GM21390 (cell line): ENCODE results near the gene GPX1.
"Not testable (repeated sequence)": the region's sequence is repeated elsewhere in the genome, so short reads cannot be mapped to it uniquely, and the experiment has no call there.

Experiments
- ATAC-seq: cut with Tn5 transposase; IDR thresholded peaks from one replicate; pipeline ENCODE4 v1.9.1; 2021; ENCODE audit not compliant: unreplicated experiment

GPX1 gene

DNA sequence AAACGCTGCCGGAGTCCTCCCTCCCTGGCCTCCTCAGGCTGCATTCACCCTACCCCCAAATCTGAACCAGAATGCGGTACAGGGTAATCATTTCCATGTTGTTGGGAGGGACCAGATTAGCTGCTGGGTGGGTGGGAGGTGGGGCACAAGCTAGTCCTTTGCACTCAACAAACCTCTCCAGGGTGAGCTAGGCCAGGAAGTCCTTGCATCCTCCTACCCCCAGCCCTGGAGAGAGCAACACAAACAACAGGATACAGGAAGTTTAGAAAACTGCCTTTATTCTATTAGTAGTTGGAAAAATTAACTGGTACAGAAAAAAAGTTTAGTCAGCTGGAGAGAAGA lies 702 bp upstream of the GPX1 start:
- peak; percentile 7 for ATAC-seq

- not testable (repeated sequence) for ATAC-seq
Observed at GRCh38 chr3:49357443-49358216, 523 bp downstream of the GPX1 start.

DNA sequence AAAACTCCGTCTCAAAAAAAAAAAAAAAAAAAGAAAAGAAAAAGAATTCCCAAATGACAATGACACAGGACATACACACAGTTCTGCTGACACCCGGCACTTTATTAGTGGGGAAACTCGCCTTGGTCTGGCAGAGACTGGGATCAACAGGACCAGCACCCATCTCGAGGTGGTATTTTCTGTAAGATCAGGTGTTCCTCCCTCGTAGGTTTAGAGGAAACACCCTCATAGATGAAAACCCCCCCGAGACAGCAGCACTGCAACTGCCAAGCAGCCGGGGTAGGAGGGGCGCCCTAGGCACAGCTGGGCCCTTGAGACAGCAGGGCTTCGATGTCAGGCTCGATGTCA lies 1.1 kb downstream of the GPX1 start:
- not testable (repeated sequence) for ATAC-seq

- no peak for ATAC-seq
Observed at GRCh38 chr3:49352890-49353421, 5.2 kb downstream of the GPX1 start.

- ATAC-seq, result no peak
Observed at GRCh38 chr3:49352281-49352680, 5.9 kb downstream of the GPX1 start.

DNA sequence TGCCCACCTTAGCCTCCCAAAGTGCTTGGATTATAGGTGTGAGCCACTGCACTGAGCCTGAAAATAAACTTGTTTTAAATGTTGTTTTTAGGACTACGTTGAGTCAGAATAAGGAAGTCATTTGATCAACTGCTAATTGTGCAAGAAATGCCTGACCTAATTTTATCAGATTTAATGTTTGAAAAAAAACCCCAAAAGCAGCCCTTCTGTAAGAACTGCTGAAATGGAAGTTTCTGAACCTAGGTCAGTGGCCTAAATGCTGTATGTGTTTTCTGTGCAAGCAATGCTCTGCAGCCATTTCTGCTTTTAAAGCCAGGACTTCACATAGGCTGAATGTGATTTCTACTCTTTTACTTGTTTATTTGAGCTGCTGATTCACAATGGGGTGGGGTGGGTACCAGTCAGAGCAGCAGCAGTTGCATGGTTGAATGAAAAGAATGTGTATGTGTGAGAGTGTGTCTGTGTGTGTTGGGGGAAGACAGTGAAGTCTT lies 6.6 kb downstream of the GPX1 start:
- no peak for ATAC-seq

DNA sequence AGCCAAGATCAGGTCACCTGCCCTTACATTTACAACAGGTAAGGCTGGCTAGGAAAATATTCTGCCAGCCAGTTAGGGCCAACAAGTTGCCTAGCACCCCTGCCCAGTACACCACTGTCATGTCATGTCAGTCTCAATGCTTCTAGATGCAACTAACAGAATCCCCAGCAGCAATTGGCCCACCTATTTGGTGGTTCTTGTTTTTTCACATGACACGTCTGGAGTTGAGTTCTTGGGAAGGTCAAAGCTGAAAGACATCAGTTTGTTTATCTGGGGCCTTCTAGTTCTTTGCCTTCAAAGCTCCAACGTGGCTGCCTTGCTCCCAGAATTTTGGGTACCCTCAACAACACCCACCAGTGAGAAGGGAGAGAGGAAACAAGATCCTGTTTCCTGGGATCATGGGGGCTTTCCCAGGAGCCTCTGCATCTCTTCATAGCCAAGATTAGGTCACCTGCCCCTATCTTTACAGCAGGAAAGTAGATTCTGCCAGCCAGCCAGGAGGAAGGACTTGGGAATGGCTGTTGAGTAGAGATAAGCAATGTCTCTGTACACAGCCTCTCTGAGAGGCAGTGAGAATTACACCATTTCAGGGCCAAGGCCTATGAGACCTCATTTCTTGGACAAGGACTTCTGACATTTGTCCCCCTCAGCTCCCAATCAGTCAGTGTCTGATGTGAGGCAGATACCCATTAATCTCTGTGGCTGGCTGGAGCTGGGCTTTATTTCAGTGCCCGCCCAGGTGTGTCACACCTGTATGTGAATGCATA lies 8.6 kb downstream of the GPX1 start:
- ATAC-seq, result no peak

- not testable (repeated sequence) for ATAC-seq
Observed at GRCh38 chr3:49348361-49348760, 9.8 kb downstream of the GPX1 start.

GRCh38 chr3:49346797-49347251 lies 11.3 kb downstream of the GPX1 start:
- no peak for ATAC-seq

GRCh38 chr3:49343163-49343562 lies 15.0 kb downstream of the GPX1 start:
- no peak for ATAC-seq

- ATAC-seq, result no peak
Observed at GRCh38 chr3:49341996-49342395, 16.2 kb downstream of the GPX1 start.

DNA sequence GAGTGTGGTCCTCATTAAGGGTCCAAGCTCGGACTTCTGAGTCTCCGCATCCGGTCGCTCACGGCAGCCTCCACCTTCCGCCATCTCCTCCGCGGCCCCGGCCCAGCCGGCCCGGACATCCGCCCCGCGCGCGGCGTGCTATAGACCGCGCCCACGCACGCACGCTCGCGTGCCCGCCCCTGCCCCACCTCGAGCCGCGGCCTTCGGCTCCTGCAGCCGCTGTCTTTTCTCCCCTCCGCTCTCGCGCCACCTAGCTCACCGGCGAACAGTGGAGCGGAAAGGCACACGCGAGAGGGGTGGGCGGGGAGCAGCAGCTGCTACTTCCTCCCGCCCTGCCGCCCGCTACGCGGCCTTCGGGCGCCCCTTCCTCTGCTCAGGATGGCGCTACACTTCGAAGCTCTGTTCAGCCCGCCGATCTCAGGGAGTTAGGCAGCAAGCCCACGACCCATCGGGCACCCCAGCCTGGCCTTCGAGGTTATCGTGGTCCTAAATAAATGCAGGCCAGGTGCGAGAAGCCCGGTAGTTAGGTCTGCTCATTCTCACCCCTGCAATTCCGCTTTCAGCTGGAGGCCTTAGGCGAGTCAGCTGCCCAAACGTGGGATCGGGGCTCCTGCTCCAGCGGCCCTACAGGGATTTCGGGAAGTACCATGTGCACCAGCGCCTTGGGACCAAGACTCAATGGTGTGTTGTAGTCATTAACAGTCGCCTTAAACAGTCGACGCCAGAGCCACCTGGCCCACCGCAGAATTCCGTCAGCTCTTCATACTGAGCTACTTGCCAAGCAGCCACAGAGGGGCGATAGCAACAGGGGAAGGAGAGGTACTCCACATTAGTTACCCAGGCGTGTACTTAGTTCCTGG lies 18.0 kb downstream of the GPX1 start, which contains the start of gene USP4:
USP4 (minus strand) TSS at position 113 of the 860 bp plus-strand sequence; CDS start at position 84, 29 bp downstream.
- peak; percentile 86 for ATAC-seq

- no peak for ATAC-seq
Observed at GRCh38 chr3:49339581-49339940, 18.6 kb downstream of the GPX1 start.

- no peak for ATAC-seq
Observed at GRCh38 chr3:49333916-49334633, 24.1 kb downstream of the GPX1 start.

DNA sequence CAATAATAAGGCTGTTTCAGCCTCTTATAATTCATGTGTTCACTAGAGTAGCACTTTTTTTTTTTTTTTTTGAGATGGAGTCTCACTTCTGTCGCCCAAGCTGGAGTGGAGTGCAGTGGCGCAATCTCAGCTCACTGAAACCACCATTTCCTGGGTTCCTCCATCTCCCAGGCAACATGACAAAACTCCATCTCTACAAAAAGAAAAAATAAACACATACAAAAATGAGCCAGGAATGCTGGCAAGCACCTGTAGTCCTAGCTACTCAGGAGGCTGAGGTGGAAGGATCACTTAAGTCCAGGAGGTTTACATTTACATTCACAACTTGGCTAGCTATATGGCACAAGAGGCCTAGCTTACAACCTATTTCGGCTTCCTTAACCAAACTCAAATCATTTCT lies 25.1 kb downstream of the GPX1 start:
- no peak for ATAC-seq

- ATAC-seq, result no peak
Observed at GRCh38 chr3:49329186-49329585, 29.0 kb downstream of the GPX1 start.

- not testable (repeated sequence) for ATAC-seq
Observed at GRCh38 chr3:49328350-49328749, 29.8 kb downstream of the GPX1 start.

DNA sequence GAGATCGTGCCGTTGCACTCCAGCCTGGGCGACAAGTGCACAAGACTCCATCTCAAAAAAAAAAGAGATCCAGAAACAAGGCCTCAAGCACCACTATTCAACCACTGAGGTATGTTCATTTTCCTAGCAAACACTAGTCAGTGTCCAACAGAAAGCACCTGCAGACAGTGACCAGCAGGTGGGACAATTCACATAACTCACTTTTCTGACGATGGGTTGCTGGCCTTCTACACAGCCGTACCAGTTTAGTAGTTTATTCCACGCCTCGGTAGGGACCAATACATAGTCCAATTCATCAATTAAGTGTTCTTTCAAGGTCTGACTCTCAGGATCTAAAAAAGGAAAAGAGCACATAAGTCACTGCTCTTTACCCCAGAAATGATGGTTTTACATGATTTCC lies 30.7 kb downstream of the GPX1 start:
- no peak for ATAC-seq

- no peak for ATAC-seq
Observed at GRCh38 chr3:49324768-49325167, 33.4 kb downstream of the GPX1 start.

- no peak for ATAC-seq
Observed at GRCh38 chr3:49316696-49317457, 41.3 kb downstream of the GPX1 start.
